Activated T-helper 17 cell treated with anti-CD3 and anti-CD28 coated beads, Interleukin-2, amount 50 U/mL, for 72 hours (primary cell): ENCODE measurements around the gene ALDH5A1. TPM values are rescaled to one million over a fixed set of nuclear protein-coding genes. Genes with fewer than 3 reads are reported as not detected.

Source experiments
- ATAC-seq: fragments of 150-1000 bp; cut with Tn5 transposase; replicated peaks from 2 replicates; pipeline ENCODE4 v1.10.0; 2021; ENCODE audit warnings: mild to moderate bottlenecking, moderate library complexity
- H3K27ac Mint-ChIP-seq: one replicate; pipeline ENCODE4 v1.8.0; 2022; ENCODE audit warnings: mixed read lengths
- H3K27me3 Mint-ChIP-seq: one replicate; pipeline ENCODE4 v1.8.0; 2022; ENCODE audit warnings: mixed read lengths
- H3K36me3 Mint-ChIP-seq: one replicate; pipeline ENCODE4 v1.8.0; 2022; ENCODE audit warnings: low read depth, mild to moderate bottlenecking, mixed read lengths
- H3K4me1 Mint-ChIP-seq: one replicate; pipeline ENCODE4 v1.8.0; 2022; ENCODE audit warnings: mixed read lengths
- H3K4me3 Mint-ChIP-seq: one replicate; pipeline ENCODE4 v1.8.0; 2022; ENCODE audit warnings: mild to moderate bottlenecking, mixed read lengths
- H3K9me3 Mint-ChIP-seq: one replicate; pipeline ENCODE4 v1.8.0; 2022; ENCODE audit warnings: mixed read lengths
- total RNA-seq, 2 donors: library from RNA; stranded (reverse); gene quantifications; one replicate each; pipeline ENCODE4 v1.2.3, GENCODE V29; 2022

ALDH5A1 gene
- total RNA-seq, 2 donors from 2014 or later, result 4.5 to 6.4 TPM

GRCh38 chr6:24551139-24551538 is 56.4 kb downstream of the ALDH5A1 start:
- no peaks in the 10 kb centered on the region for H3K36me3 Mint-ChIP-seq
- peaks cover 13% of the 10 kb centered on the region for H3K27me3 Mint-ChIP-seq
- H3K27ac Mint-ChIP-seq, result no peak overlapping the region
- ATAC-seq, result no peak
- no peaks in the 10 kb centered on the region for H3K9me3 Mint-ChIP-seq
- no peak overlapping the region for H3K4me3 Mint-ChIP-seq
- no peaks in the 10 kb centered on the region for H3K4me1 Mint-ChIP-seq

- no peaks in the 10 kb centered on the region for H3K27me3 Mint-ChIP-seq
- no peak overlapping the region for H3K4me3 Mint-ChIP-seq
- ATAC-seq, result no peak
- H3K36me3 Mint-ChIP-seq, result no peaks in the 10 kb centered on the region
- H3K27ac Mint-ChIP-seq, result no peak overlapping the region
- no peaks in the 10 kb centered on the region for H3K9me3 Mint-ChIP-seq
- no peaks in the 10 kb centered on the region for H3K4me1 Mint-ChIP-seq
Observed at GRCh38 chr6:24554474-24554873, 59.7 kb downstream of the ALDH5A1 start.

- H3K9me3 Mint-ChIP-seq, result no peaks in the 10 kb centered on the region
- H3K4me1 Mint-ChIP-seq, result no peaks in the 10 kb centered on the region
- ATAC-seq, result no peak
- H3K27ac Mint-ChIP-seq, result no peak overlapping the region
- peaks cover 4% of the 10 kb centered on the region for H3K27me3 Mint-ChIP-seq
- no peaks in the 10 kb centered on the region for H3K36me3 Mint-ChIP-seq
- no peak overlapping the region for H3K4me3 Mint-ChIP-seq
Observed at GRCh38 chr6:24558516-24558915, 63.7 kb downstream of the ALDH5A1 start.

- Mint-ChIP-seq H3K36me3 (no peaks in the 10 kb centered on the region), H3K27me3 (peaks cover 4% of the 10 kb centered on the region), H3K27ac (no peak overlapping the region), H3K4me1 (no peaks in the 10 kb centered on the region), H3K4me3 (no peak overlapping the region), H3K9me3 (no peaks in the 10 kb centered on the region)
- no peak for ATAC-seq
Observed at GRCh38 chr6:24564081-24564480, 69.3 kb downstream of the ALDH5A1 start.

GRCh38 chr6:24565196-24565595 is 70.4 kb downstream of the ALDH5A1 start:
- H3K4me1 Mint-ChIP-seq, result no peaks in the 10 kb centered on the region
- H3K4me3 Mint-ChIP-seq, result no peak overlapping the region
- H3K27ac Mint-ChIP-seq, result no peak overlapping the region
- peaks cover 4% of the 10 kb centered on the region for H3K27me3 Mint-ChIP-seq
- ATAC-seq, result no peak
- H3K36me3 Mint-ChIP-seq, result no peaks in the 10 kb centered on the region
- no peaks in the 10 kb centered on the region for H3K9me3 Mint-ChIP-seq

GRCh38 chr6:24566020-24566767 is 71.4 kb downstream of the ALDH5A1 start:
- H3K27ac Mint-ChIP-seq, result no peak overlapping the region
- no peaks in the 10 kb centered on the region for H3K36me3 Mint-ChIP-seq
- no peak overlapping the region for H3K4me3 Mint-ChIP-seq
- H3K9me3 Mint-ChIP-seq, result no peaks in the 10 kb centered on the region
- H3K4me1 Mint-ChIP-seq, result no peaks in the 10 kb centered on the region
- H3K27me3 Mint-ChIP-seq, result peaks cover under 1% of the 10 kb centered on the region
- ATAC-seq, result no peak

- Mint-ChIP-seq H3K27me3 (peaks cover 3% of the 10 kb centered on the region), H3K9me3 (no peaks in the 10 kb centered on the region), H3K27ac (no peak overlapping the region), H3K36me3 (no peaks in the 10 kb centered on the region), H3K4me3 (no peak overlapping the region), H3K4me1 (no peaks in the 10 kb centered on the region)
- no peak for ATAC-seq
Observed at GRCh38 chr6:24568683-24569082, 73.9 kb downstream of the ALDH5A1 start.

GRCh38 chr6:24569811-24570210 is 75.0 kb downstream of the ALDH5A1 start:
- ATAC-seq, result no peak
- no peaks in the 10 kb centered on the region for H3K9me3 Mint-ChIP-seq
- no peak overlapping the region for H3K4me3 Mint-ChIP-seq
- no peaks in the 10 kb centered on the region for H3K36me3 Mint-ChIP-seq
- peaks cover 3% of the 10 kb centered on the region for H3K27me3 Mint-ChIP-seq
- H3K4me1 Mint-ChIP-seq, result no peaks in the 10 kb centered on the region
- H3K27ac Mint-ChIP-seq, result no peak overlapping the region

- no peaks in the 10 kb centered on the region for H3K4me1 Mint-ChIP-seq
- peaks cover 3% of the 10 kb centered on the region for H3K27me3 Mint-ChIP-seq
- H3K27ac Mint-ChIP-seq, result no peak overlapping the region
- ATAC-seq, result no peak
- no peak overlapping the region for H3K4me3 Mint-ChIP-seq
- no peaks in the 10 kb centered on the region for H3K9me3 Mint-ChIP-seq
- H3K36me3 Mint-ChIP-seq, result no peaks in the 10 kb centered on the region
Observed at GRCh38 chr6:24571361-24571760, 76.6 kb downstream of the ALDH5A1 start.

GRCh38 chr6:24574809-24575208 is 80.0 kb downstream of the ALDH5A1 start:
- H3K4me1 Mint-ChIP-seq, result no peaks in the 10 kb centered on the region

GRCh38 chr6:24576447-24576846 is 81.7 kb downstream of the ALDH5A1 start:
- no peaks in the 10 kb centered on the region for H3K36me3 Mint-ChIP-seq

More at GRCh38 chr6:24574809-24575208, 80.0 kb downstream of the ALDH5A1 start:
- Mint-ChIP-seq H3K4me3 (no peak overlapping the region), H3K27ac (no peak overlapping the region), H3K36me3 (no peaks in the 10 kb centered on the region), H3K9me3 (no peaks in the 10 kb centered on the region), H3K27me3 (peaks cover 3% of the 10 kb centered on the region)
- no peak for ATAC-seq

GRCh38 chr6:24581084-24581669 is 86.4 kb downstream of the ALDH5A1 start:
- H3K4me1 Mint-ChIP-seq, result no peaks in the 10 kb centered on the region
- peaks cover 3% of the 10 kb centered on the region for H3K27me3 Mint-ChIP-seq
- H3K9me3 Mint-ChIP-seq, result no peaks in the 10 kb centered on the region
- ATAC-seq, result peak; percentile 89
- H3K36me3 Mint-ChIP-seq, result no peaks in the 10 kb centered on the region
- H3K4me3 Mint-ChIP-seq, result no peak overlapping the region
- H3K27ac Mint-ChIP-seq, result no peak overlapping the region

More at GRCh38 chr6:24576447-24576846, 81.7 kb downstream of the ALDH5A1 start:
- no peak overlapping the region for H3K27ac Mint-ChIP-seq
- no peak overlapping the region for H3K4me3 Mint-ChIP-seq
- no peaks in the 10 kb centered on the region for H3K4me1 Mint-ChIP-seq
- no peaks in the 10 kb centered on the region for H3K9me3 Mint-ChIP-seq
- no peak for ATAC-seq
- H3K27me3 Mint-ChIP-seq, result peaks cover 3% of the 10 kb centered on the region

- peak; percentile 75 for ATAC-seq
- H3K27ac Mint-ChIP-seq, result no peak overlapping the region
- H3K27me3 Mint-ChIP-seq, result peaks cover 11% of the 10 kb centered on the region
- H3K9me3 Mint-ChIP-seq, result no peaks in the 10 kb centered on the region
- no peaks in the 10 kb centered on the region for H3K36me3 Mint-ChIP-seq
- H3K4me1 Mint-ChIP-seq, result no peaks in the 10 kb centered on the region
- no peak overlapping the region for H3K4me3 Mint-ChIP-seq
Observed at GRCh38 chr6:24583463-24584381, 89.0 kb downstream of the ALDH5A1 start.

GRCh38 chr6:24584382-24584720 is 89.6 kb downstream of the ALDH5A1 start:
- Mint-ChIP-seq H3K27me3 (peaks cover 11% of the 10 kb centered on the region), H3K9me3 (no peaks in the 10 kb centered on the region), H3K4me1 (no peaks in the 10 kb centered on the region), H3K4me3 (no peak overlapping the region), H3K36me3 (no peaks in the 10 kb centered on the region), H3K27ac (no peak overlapping the region)
- no peak for ATAC-seq
